Smooth muscle cell (in vitro differentiated cells): Measurements from ENCODE around the gene MORF4L1. TPM values are rescaled to one million over a fixed set of nuclear protein-coding genes. Genes with fewer than 3 reads are reported as not detected.
"Not testable (repeated sequence)": the region's sequence is repeated elsewhere in the genome, so short reads cannot be mapped to it uniquely, and the experiment has no call there.

Experiments used
- DNase-seq: peaks from one replicate; lab custom pipeline; 2025; ENCODE audit not compliant: unreplicated experiment; lab: John Stamatoyannopoulos, UW
- H2AFZ ChIP-seq: fragments of 200-600 bp; sonication (generic); 2 replicates; pipeline ENCODE4 v1.6.0; 2016; ENCODE audit warnings: antibody characterized with exemption, low read depth, mild to moderate bottlenecking
- H3F3A ChIP-seq: fragments of 200-600 bp; sonication (generic); 2 replicates; pipeline ENCODE4 v1.6.0; 2017; ENCODE audit warnings: antibody characterized with exemption, low read depth
- H3K27ac ChIP-seq: fragments of 200-600 bp; sonication (generic); 2 replicates; pipeline ENCODE4 v1.5.1; 2016; ENCODE audit warnings: low read depth, mild to moderate bottlenecking
- H3K27me3 ChIP-seq: fragments of 200-600 bp; sonication (generic); 2 replicates; pipeline ENCODE4 v1.6.1; 2016; ENCODE audit warnings: low read depth, mild to moderate bottlenecking
- H3K36me3 ChIP-seq: fragments of 200-600 bp; sonication (generic); 2 replicates; pipeline ENCODE4 v1.5.1; 2016; ENCODE audit warnings: low read depth
- H3K4me1 ChIP-seq: fragments of 200-600 bp; sonication (generic); 2 replicates; pipeline ENCODE4 v1.5.1; 2016; ENCODE audit warnings: low read depth
- H3K4me2 ChIP-seq: fragments of 200-600 bp; sonication (generic); 2 replicates; pipeline ENCODE4 v1.6.0; 2016; ENCODE audit warnings: mild to moderate bottlenecking
- H3K4me3 ChIP-seq: fragments of 200-600 bp; sonication (generic); 2 replicates; pipeline ENCODE4 v1.5.1; 2016; ENCODE audit warnings: mild to moderate bottlenecking
- H3K79me2 ChIP-seq: fragments of 200-600 bp; sonication (generic); 2 replicates; pipeline ENCODE4 v1.6.0; 2016; ENCODE audit warnings: low read depth, mild to moderate bottlenecking
- H3K9ac ChIP-seq: fragments of 200-600 bp; sonication (generic); 2 replicates; pipeline ENCODE4 v1.6.0; 2016; ENCODE audit warnings: low read depth
- H3K9me3 ChIP-seq: fragments of 200-600 bp; sonication (generic); replicated peaks from 2 replicates; pipeline ENCODE4 v1.5.1; 2016; ENCODE audit warnings: low read depth
- H4K20me1 ChIP-seq: fragments of 200-600 bp; sonication (generic); 2 replicates; pipeline ENCODE4 v1.6.0; 2016; ENCODE audit warnings: low read depth
- CTCF ChIP-seq: fragments of 200-600 bp; sonication (generic); IDR thresholded peaks from 2 replicates; pipeline ENCODE4 v1.5.1; 2017; ENCODE audit warnings: borderline replicate concordance, mild to moderate bottlenecking, antibody characterized with exemption; ENCODE audit not compliant: insufficient read depth, poor library complexity, severe bottlenecking
- WGBS: methylation state at CpG from one replicate; pipeline ENCODE4 v1.1.7; 2016; ENCODE audit warnings: low lambda C conversion rate; 5-methylcytosine and 5-hydroxymethylcytosine counted together
- polyA plus RNA-seq: library from polyadenylated mRNA; unstranded; fragments of >200 nt; fragmentation: Nextera tagmentation; extraction: Ambion mirVana; gene quantifications from 2 replicates; pipeline ENCODE4 v1.2.1, GENCODE V29; 2016
- total RNA-seq: library from RNA; depleted of rRNA; stranded (reverse); fragments of >200 nt; gene quantifications from 2 replicates; pipeline ENCODE4 v1.2.3, GENCODE V29; 2014

Gene MORF4L1
- total and polyA plus RNA-seq, 2 experiments from 2014 or later: 399 to 457 TPM

- H3K79me2 ChIP-seq: peaks cover 70% of the 10 kb centered on the region
- no peaks in the 10 kb centered on the region for H3K27me3 ChIP-seq
- H3K4me3 ChIP-seq: no peak overlapping the region
- H3K4me2 ChIP-seq: no peak overlapping the region
- H3K27ac ChIP-seq: no peak overlapping the region
- H4K20me1 ChIP-seq: peaks cover 100% of the 10 kb centered on the region
- no peak overlapping the region for H3K9ac ChIP-seq
- TF ChIP-seq CTCF: no peak
- DNase-seq: no peak
- no peaks in the 10 kb centered on the region for H3K9me3 ChIP-seq
- no peak overlapping the region for H2AFZ ChIP-seq
- 94% methylated on average over 4 of the region's 4 CpGs for WGBS
- H3K4me1 ChIP-seq: no peaks in the 10 kb centered on the region
- H3K36me3 ChIP-seq: peaks cover 51% of the 10 kb centered on the region
- peaks cover 36% of the 10 kb centered on the region for H3F3A ChIP-seq
Observed at GRCh38 chr15:78898540-78898939, 25.9 kb downstream of the MORF4L1 start.

GRCh38 chr15:78900819-78901533 is 28.3 kb downstream of the MORF4L1 start:
- not testable (repeated sequence) for H3K4me1 ChIP-seq

GRCh38 chr15:78902281-78903032 is 29.8 kb downstream of the MORF4L1 start:
- peaks cover 25% of the 10 kb centered on the region for H3K36me3 ChIP-seq
- not testable (repeated sequence) for H3K4me3 ChIP-seq, H3K27me3 ChIP-seq, H2AFZ ChIP-seq, H3K4me1 ChIP-seq, DNase-seq, H3K9ac ChIP-seq, H3K9me3 ChIP-seq, H3K4me2 ChIP-seq
- peak overlapping the region; percentile 34 for H3K27ac ChIP-seq
- peaks cover 100% of the 10 kb centered on the region for H4K20me1 ChIP-seq
- peaks cover 42% of the 10 kb centered on the region for H3F3A ChIP-seq
- 61% methylated on average over 13 of the region's 13 CpGs for WGBS
- peaks cover 40% of the 10 kb centered on the region for H3K79me2 ChIP-seq

More at GRCh38 chr15:78900819-78901533, 28.3 kb downstream of the MORF4L1 start:
- Histone ChIP-seq H3F3A (peaks cover 37% of the 10 kb centered on the region), H3K79me2 (peaks cover 53% of the 10 kb centered on the region), H4K20me1 (peaks cover 100% of the 10 kb centered on the region), H3K36me3 (peaks cover 38% of the 10 kb centered on the region)
- not testable (repeated sequence) for H2AFZ ChIP-seq, H3K4me3 ChIP-seq, H3K9me3 ChIP-seq, H3K27me3 ChIP-seq, H3K4me2 ChIP-seq, DNase-seq, H3K27ac ChIP-seq, H3K9ac ChIP-seq
- WGBS: 97% methylated on average over 14 of the region's 14 CpGs

GRCh38 chr15:78904599-78905358 is 32.1 kb downstream of the MORF4L1 start:
- Histone ChIP-seq H3K9ac (no peak overlapping the region), H3K36me3 (peaks cover 21% of the 10 kb centered on the region), H3K4me2 (no peak overlapping the region), H4K20me1 (peaks cover 100% of the 10 kb centered on the region), H3K27ac (peak overlapping the region; percentile 62), H3K27me3 (no peaks in the 10 kb centered on the region), H3K4me3 (no peak overlapping the region), H2AFZ (no peak overlapping the region), H3F3A (peaks cover 37% of the 10 kb centered on the region), H3K79me2 (peaks cover 18% of the 10 kb centered on the region), H3K4me1 (peaks cover 4% of the 10 kb centered on the region), H3K9me3 (no peaks in the 10 kb centered on the region)
- DNase-seq: no peak
- TF ChIP-seq CTCF: no peak
- 96% methylated on average over 6 of the region's 6 CpGs for WGBS
